HCEC 1CT (cell line): Measurements from ENCODE around the gene AUH.

Experiments used
- DNase-seq: peaks from one replicate; pipeline ENCODE4 v3.0.0-alpha.2; 2017

AUH gene

GRCh38 chr9:91333551-91333950, 28.2 kb downstream of the AUH start:
- no peak for DNase-seq

- DNase-seq: no peak
These were observed 29.0 kb downstream of the AUH start for GRCh38 chr9:91332546-91333231.

- no peak for DNase-seq
These were observed 29.9 kb downstream of the AUH start for GRCh38 chr9:91331849-91332248.

- no peak for DNase-seq
These were observed 33.5 kb downstream of the AUH start for GRCh38 chr9:91328186-91328585.

- no peak for DNase-seq
These were observed 40.0 kb downstream of the AUH start for GRCh38 chr9:91321691-91322090.

- no peak for DNase-seq
These were observed 41.4 kb downstream of the AUH start for GRCh38 chr9:91320299-91320698.

- no peak for DNase-seq
These were observed 45.6 kb downstream of the AUH start for GRCh38 chr9:91316093-91316492.

GRCh38 chr9:91315191-91315590, 46.5 kb downstream of the AUH start:
- no peak for DNase-seq

- DNase-seq: no peak
These were observed 48.9 kb downstream of the AUH start for GRCh38 chr9:91312717-91313325.

- DNase-seq: no peak
These were observed 51.7 kb downstream of the AUH start for GRCh38 chr9:91310037-91310436.

GRCh38 chr9:91308191-91308590, 53.5 kb downstream of the AUH start:
- DNase-seq: no peak

GRCh38 chr9:91307279-91307678, 54.4 kb downstream of the AUH start:
- no peak for DNase-seq

GRCh38 chr9:91306296-91306630, 55.5 kb downstream of the AUH start:
- DNase-seq: no peak

- DNase-seq: no peak
These were observed 56.0 kb downstream of the AUH start for GRCh38 chr9:91305596-91306295.

GRCh38 chr9:91303741-91304415, 57.8 kb downstream of the AUH start:
- DNase-seq: no peak

- DNase-seq: peak; percentile 97
These were observed 58.9 kb downstream of the AUH start for GRCh38 chr9:91302831-91303230.

GRCh38 chr9:91301161-91301560, 60.6 kb downstream of the AUH start:
- DNase-seq: peak; percentile 55

- DNase-seq: peak; percentile 80
These were observed 63.4 kb downstream of the AUH start for GRCh38 chr9:91298311-91298710.

- DNase-seq: no peak
These were observed 64.4 kb downstream of the AUH start for GRCh38 chr9:91297306-91297705.

- DNase-seq: no peak
These were observed 65.4 kb downstream of the AUH start for GRCh38 chr9:91296354-91296753.

GRCh38 chr9:91295357-91295756, 66.4 kb downstream of the AUH start:
- no peak for DNase-seq

- DNase-seq: no peak
These were observed 69.9 kb downstream of the AUH start for GRCh38 chr9:91291866-91292265.

- DNase-seq: no peak
These were observed 72.5 kb downstream of the AUH start for GRCh38 chr9:91289244-91289643.
